A375 (cell line): Measurements from ENCODE around the gene NDRG4. TPM values are rescaled to one million over a fixed set of nuclear protein-coding genes. Genes with fewer than 3 reads are reported as not detected.

Experiments used
- small RNA-seq: library from RNA; depleted of rRNA; stranded (forward); fragments of <200 nt; gene quantifications from one replicate; pipeline ENCODE3, GENCODE V24; 2014
- total RNA-seq: library from RNA; depleted of rRNA; stranded (reverse); fragments of >200 nt; shearing (Covaris generic); gene quantifications from 2 replicates; pipeline ENCODE4 v1.2.3, GENCODE V29; 2014; rRNA removed

NDRG4 gene
- 10.3 and 21.8 TPM in 2 replicates for total RNA-seq

GRCh38 chr16:58499615-58500351 lies at the start of gene NDRG4:
TSS of gene NDRG4 (plus strand) at chr16:58500143. CDS start at chr16:58500249, 106 bp downstream.

GRCh38 chr16:58515125-58515870 lies 15.4 kb downstream of the NDRG4 start, which contains the start of gene SETD6:
TSS of gene SETD6 (plus strand) at chr16:58515517. CDS start at chr16:58515538, 21 bp downstream.

Small RNA genes lying within 50 kb of the gene (small RNA-seq; reads per million reads assigned to genes)
- gene RNU6-103P, result not detected
- 22.1 reads per million, percentile 92 among the genes with 10 or more reads in this experiment for gene SNORA46
- not detected for gene SNORA50A

Other genes starting within 250 kb of the NDRG4 start
- not detected in 2 replicates for gene PRSS54, start 205.1 kb upstream of the NDRG4 start, total RNA-seq
- gene GINS3, start 107.7 kb upstream of the NDRG4 start, total RNA-seq, result 16.1 and 16.2 TPM in 2 replicates
- gene SETD6, start 15.4 kb downstream of the NDRG4 start, total RNA-seq, result 59.6 and 61.7 TPM in 2 replicates
- 134 and 136 TPM in 2 replicates for gene CNOT1, start 129.7 kb downstream of the NDRG4 start, total RNA-seq
- gene SLC38A7, start 184.6 kb downstream of the NDRG4 start, total RNA-seq, result 11.4 and 16.1 TPM in 2 replicates
- 65.4 and 66.7 TPM in 2 replicates for gene GOT2, start 234.2 kb downstream of the NDRG4 start, total RNA-seq